Measurements from ENCODE around the gene MEN1.

Gene MEN1

GRCh38 chr11:64838600-64839334 is 28.4 kb upstream of the MEN1 start:
- no peaks in the 10 kb centered on the region for H3K4me1 ChIP-seq (ENCODE audit: low read depth, poor library complexity, severe bottlenecking)
- TF ChIP-seq CTCF (conservative IDR thresholded peaks at IDR 0.05; ENCODE audit: low read depth, low read length), result no peak
- no peaks in the 10 kb centered on the region; the same call in 1 of the 2 replicates for H3K27me3 ChIP-seq (ENCODE audit: insufficient read depth, low read depth)

GRCh38 chr11:64837887-64838351 is 27.6 kb upstream of the MEN1 start:
- Histone ChIP-seq H3K79me2 (ENCODE audit: insufficient read depth, low read depth) (no peaks in the 10 kb centered on the region), H3K9ac (no peak overlapping the region), H3K27ac (no peak overlapping the region), H3K4me3 (IDR thresholded peaks at IDR 0.05; ENCODE audit: insufficient read depth, low read depth, low read length) (no peak overlapping the region), H4K20me1 (ENCODE audit: insufficient read depth) (no peaks in the 10 kb centered on the region), H3K36me3 (ENCODE audit: insufficient read depth) (no peaks in the 10 kb centered on the region), H3K4me1 (ENCODE audit: low read depth, poor library complexity, severe bottlenecking) (no peaks in the 10 kb centered on the region), H3K27me3 (ENCODE audit: insufficient read depth, low read depth) (no peaks in the 10 kb centered on the region; the same call in 1 of the 2 replicates), H3K4me2 (no peak overlapping the region), H2AFZ (ENCODE audit: low read depth) (no peak overlapping the region)
- no peak for TF ChIP-seq CTCF (conservative IDR thresholded peaks at IDR 0.05; ENCODE audit: low read depth, low read length)

More at GRCh38 chr11:64838600-64839334, 28.4 kb upstream of the MEN1 start:
- Histone ChIP-seq H3K36me3 (ENCODE audit: insufficient read depth) (no peaks in the 10 kb centered on the region), H3K79me2 (ENCODE audit: insufficient read depth, low read depth) (no peaks in the 10 kb centered on the region), H3K4me3 (IDR thresholded peaks at IDR 0.05; ENCODE audit: insufficient read depth, low read depth, low read length) (no peak overlapping the region), H3K9ac (no peak overlapping the region), H3K27ac (no peak overlapping the region), H4K20me1 (ENCODE audit: insufficient read depth) (no peaks in the 10 kb centered on the region), H3K4me2 (no peak overlapping the region), H2AFZ (ENCODE audit: low read depth) (no peak overlapping the region)

- Histone ChIP-seq H3K36me3 (ENCODE audit: insufficient read depth) (no peaks in the 10 kb centered on the region), H2AFZ (ENCODE audit: low read depth) (no peak overlapping the region), H4K20me1 (ENCODE audit: insufficient read depth) (no peaks in the 10 kb centered on the region), H3K4me1 (ENCODE audit: low read depth, poor library complexity, severe bottlenecking) (no peaks in the 10 kb centered on the region), H3K79me2 (ENCODE audit: insufficient read depth, low read depth) (no peaks in the 10 kb centered on the region), H3K4me3 (IDR thresholded peaks at IDR 0.05; ENCODE audit: insufficient read depth, low read depth, low read length) (no peak overlapping the region), H3K27me3 (ENCODE audit: insufficient read depth, low read depth) (no peaks in the 10 kb centered on the region; the same call in 1 of the 2 replicates), H3K27ac (no peak overlapping the region), H3K9ac (no peak overlapping the region), H3K4me2 (no peak overlapping the region)
- no peak for TF ChIP-seq CTCF (conservative IDR thresholded peaks at IDR 0.05; ENCODE audit: low read depth, low read length)
These were observed 26.2 kb upstream of the MEN1 start for GRCh38 chr11:64836448-64837072.

- H3K27ac ChIP-seq, result no peak overlapping the region
- no peaks in the 10 kb centered on the region; the same call in 1 of the 2 replicates for H3K27me3 ChIP-seq (ENCODE audit: insufficient read depth, low read depth)
- H3K36me3 ChIP-seq (ENCODE audit: insufficient read depth), result no peaks in the 10 kb centered on the region
- no peak overlapping the region for H3K4me2 ChIP-seq
- no peak overlapping the region for H3K4me3 ChIP-seq (IDR thresholded peaks at IDR 0.05; ENCODE audit: insufficient read depth, low read depth, low read length)
- no peak overlapping the region for H2AFZ ChIP-seq (ENCODE audit: low read depth)
- TF ChIP-seq CTCF (conservative IDR thresholded peaks at IDR 0.05; ENCODE audit: low read depth, low read length), result no peak
- no peaks in the 10 kb centered on the region for H3K79me2 ChIP-seq (ENCODE audit: insufficient read depth, low read depth)
- no peaks in the 10 kb centered on the region for H4K20me1 ChIP-seq (ENCODE audit: insufficient read depth)
- H3K9ac ChIP-seq, result no peak overlapping the region
- no peaks in the 10 kb centered on the region for H3K4me1 ChIP-seq (ENCODE audit: low read depth, poor library complexity, severe bottlenecking)
These were observed 25.5 kb upstream of the MEN1 start for GRCh38 chr11:64835616-64836447.
